CD4-positive, alpha-beta T cell treated with Interleukin-21 for 1 hour (primary cell): Measurements from ENCODE around the gene TRPV2.

ENCODE experiments used
- DNase-seq: peaks from one replicate; pipeline ENCODE4 v3.0.0-alpha.2; 2020

TRPV2 gene

DNA sequence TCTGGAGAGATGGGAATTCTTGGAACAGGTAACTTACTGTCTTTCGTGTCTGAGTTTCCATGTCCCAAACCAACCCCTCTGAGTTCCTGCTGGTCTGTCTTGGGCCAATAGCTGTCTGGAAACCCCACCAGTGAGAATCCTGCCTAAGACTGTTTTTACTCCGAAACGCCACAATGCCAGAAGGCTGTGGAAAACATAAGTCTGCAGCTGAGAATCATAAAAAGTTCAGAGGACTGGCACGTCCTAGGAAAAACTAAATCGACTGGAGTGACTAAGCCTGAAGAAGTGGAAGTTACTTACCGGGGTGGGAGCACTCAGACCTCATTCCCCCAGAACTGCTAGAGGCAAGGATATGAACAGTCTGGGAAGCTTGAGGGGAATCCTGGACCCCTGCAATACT, 63.3 kb downstream of the TRPV2 start:
- no peak for DNase-seq

DNA sequence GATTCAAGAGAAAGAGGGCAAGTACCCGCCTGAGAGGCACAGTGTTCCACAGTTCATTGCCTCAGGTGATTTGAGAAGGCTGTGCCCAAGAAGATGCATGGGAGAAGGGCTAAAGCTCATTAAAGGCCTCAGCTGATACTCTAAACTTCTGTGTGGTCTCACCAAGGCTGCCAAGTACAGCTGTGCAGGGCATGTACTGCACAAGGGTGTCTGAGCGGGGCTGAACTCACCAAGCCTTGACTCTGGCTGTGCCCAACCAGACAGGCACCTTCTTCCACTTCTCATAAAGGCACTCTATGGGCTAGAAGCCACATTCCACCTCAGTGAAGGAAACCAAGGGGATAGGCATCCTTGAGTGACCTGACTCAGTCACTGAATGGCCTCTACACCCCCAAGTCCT, 63.9 kb downstream of the TRPV2 start:
- DNase-seq, result no peak

DNA sequence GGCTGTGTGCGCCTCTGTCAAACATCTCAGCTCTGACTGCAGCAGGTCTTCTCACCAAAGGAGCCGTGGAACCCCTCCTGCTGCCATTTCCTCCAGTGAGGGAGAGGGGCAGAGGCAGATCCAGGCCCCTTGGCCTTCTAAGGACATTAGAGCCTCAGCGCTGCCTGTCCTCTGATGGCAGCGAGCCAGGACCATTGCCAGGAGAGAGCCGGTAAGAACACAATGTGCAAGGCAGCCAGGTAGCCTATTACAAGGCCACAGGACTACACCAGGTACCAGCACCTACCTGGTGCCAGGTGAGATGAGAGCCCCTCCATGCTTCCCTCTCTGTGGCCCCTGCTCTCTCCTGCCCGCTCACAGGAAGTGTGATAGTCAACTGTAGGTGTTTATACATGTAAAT, 65.6 kb downstream of the TRPV2 start:
- DNase-seq, result no peak

DNA sequence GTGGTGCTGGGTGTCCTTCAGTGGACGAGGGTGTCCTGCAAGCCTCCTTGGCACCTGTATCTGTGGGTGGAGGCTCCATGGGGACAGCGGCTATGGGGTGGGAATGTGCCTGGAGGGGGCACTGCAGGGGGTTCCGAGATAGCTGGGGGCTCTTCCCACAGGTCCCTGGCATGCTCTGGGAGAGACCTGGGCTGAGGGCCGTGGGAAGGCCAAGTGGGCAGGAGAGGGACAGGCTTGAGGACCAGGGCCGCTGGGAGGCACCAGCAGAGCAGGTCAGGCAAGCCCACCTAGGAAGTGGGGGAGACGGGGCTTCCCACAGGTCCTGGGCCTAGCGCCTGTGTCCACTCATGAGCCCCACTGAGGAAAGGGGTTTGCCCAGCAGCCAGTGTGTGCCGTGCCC, 66.9 kb downstream of the TRPV2 start:
- no peak for DNase-seq

GRCh38 chr17:16483021-16483645, 67.8 kb downstream of the TRPV2 start:
- no peak for DNase-seq

- no peak for DNase-seq
These were observed 69.2 kb downstream of the TRPV2 start for GRCh38 chr17:16484445-16485175.
